ENCODE data around the gene COMT. TPM values are rescaled to one million over a fixed set of nuclear protein-coding genes. Genes with fewer than 3 reads are reported as not detected.

COMT gene
- total and polyA plus RNA-seq, 2 experiments from 2014 or later: 29.6 to 29.8 TPM

- Histone ChIP-seq H3K27ac (ENCODE audit: low read depth) (no peak overlapping the region), H3K36me3 (ENCODE audit: insufficient read depth) (no peaks in the 10 kb centered on the region), H3K9me2 (ENCODE audit: insufficient read depth) (no peaks in the 10 kb centered on the region), H3K4me1 (ENCODE audit: insufficient read depth) (peaks cover 14% of the 10 kb centered on the region), H2AFZ (no peak overlapping the region), H3K27me3 (ENCODE audit: insufficient read depth) (no peaks in the 10 kb centered on the region), H3K79me2 (replicated peaks; ENCODE audit: insufficient read depth) (no peaks in the 10 kb centered on the region), H3K4me3 (no peak overlapping the region), H3F3A (replicated peaks; ENCODE audit: low read depth) (peaks cover 4% of the 10 kb centered on the region; the same call in 1 of the 2 replicates), H3K4me2 (no peak overlapping the region), H4K20me1 (replicated peaks; ENCODE audit: insufficient read depth) (no peaks in the 10 kb centered on the region; the same call in 1 of the 2 replicates)
- peaks cover 30% of the 10 kb centered on the region for H3K4me1 Mint-ChIP-seq
- no peaks in the 10 kb centered on the region for H3K36me3 Mint-ChIP-seq (ENCODE audit: low read depth)
- no peak for ATAC-seq
- no peaks in the 10 kb centered on the region; the same call in 2 of the 3 replicates for H3K9me3 Mint-ChIP-seq
- peaks cover 8% of the 10 kb centered on the region for H3K27me3 Mint-ChIP-seq (ENCODE audit: insufficient read depth, low read depth, poor library complexity)
- no peak overlapping the region for H3K4me3 Mint-ChIP-seq
- no peak overlapping the region for H3K27ac Mint-ChIP-seq
- TF ChIP-seq NANOG (IDR thresholded peaks at IDR 0.05; ENCODE audit: borderline replicate concordance) (no peak), EZH2 (IDR thresholded peaks at IDR 0.05; ENCODE audit: low read depth, unreplicated experiment) (no peak), JUNB (IDR thresholded peaks at IDR 0.05; ENCODE audit: unreplicated experiment) (no peak), CREB1 (CRISPR knock-in tag; IDR thresholded peaks at IDR 0.05; ENCODE audit: low read depth) (no peak), ZNF462 (CRISPR knock-in tag; IDR thresholded peaks at IDR 0.05) (no peak), STAT1 (IDR thresholded peaks at IDR 0.05; ENCODE audit: unreplicated experiment) (no peak), POLR2AphosphoS5 (IDR thresholded peaks at IDR 0.05; ENCODE audit: low read depth) (no peak), ZNF331 (CRISPR knock-in tag; IDR thresholded peaks at IDR 0.05; ENCODE audit: low read depth) (no peak), ZNF114 (CRISPR knock-in tag; IDR thresholded peaks at IDR 0.05) (no peak)
- TF ChIP-seq, protein P1, sequence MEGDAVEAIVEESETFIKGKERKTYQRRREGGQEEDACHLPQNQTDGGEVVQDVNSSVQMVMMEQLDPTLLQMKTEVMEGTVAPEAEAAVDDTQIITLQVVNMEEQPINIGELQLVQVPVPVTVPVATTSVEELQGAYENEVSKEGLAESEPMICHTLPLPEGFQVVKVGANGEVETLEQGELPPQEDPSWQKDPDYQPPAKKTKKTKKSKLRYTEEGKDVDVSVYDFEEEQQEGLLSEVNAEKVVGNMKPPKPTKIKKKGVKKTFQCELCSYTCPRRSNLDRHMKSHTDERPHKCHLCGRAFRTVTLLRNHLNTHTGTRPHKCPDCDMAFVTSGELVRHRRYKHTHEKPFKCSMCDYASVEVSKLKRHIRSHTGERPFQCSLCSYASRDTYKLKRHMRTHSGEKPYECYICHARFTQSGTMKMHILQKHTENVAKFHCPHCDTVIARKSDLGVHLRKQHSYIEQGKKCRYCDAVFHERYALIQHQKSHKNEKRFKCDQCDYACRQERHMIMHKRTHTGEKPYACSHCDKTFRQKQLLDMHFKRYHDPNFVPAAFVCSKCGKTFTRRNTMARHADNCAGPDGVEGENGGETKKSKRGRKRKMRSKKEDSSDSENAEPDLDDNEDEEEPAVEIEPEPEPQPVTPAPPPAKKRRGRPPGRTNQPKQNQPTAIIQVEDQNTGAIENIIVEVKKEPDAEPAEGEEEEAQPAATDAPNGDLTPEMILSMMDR (conservative IDR thresholded peaks at IDR 0.05; ENCODE audit: low read depth in 2 of 2): no peak
- DNase-seq (ENCODE audit: low spot score): no peak
Observed at GRCh38 chr22:19961201-19961580, 19.6 kb downstream of the COMT start.

All from GM23338 (cell line).